ENCODE data around the gene TMEM14C.

GRCh38 chr6:10725044-10725443 lies 2.2 kb downstream of the TMEM14C start:
- TF ChIP-seq CTCF (IDR thresholded peaks at IDR 0.05; ENCODE audit: poor library complexity, severe bottlenecking): no peak
- TF ChIP-seq POLR2AphosphoS5 (IDR thresholded peaks at IDR 0.05): no peak
- no peak for TF ChIP-seq TAF1 (IDR thresholded peaks at IDR 0.05; ENCODE audit: low read depth)
- TF ChIP-seq EP300 (conservative IDR thresholded peaks at IDR 0.05; ENCODE audit: poor library complexity, severe bottlenecking): no peak

Data from neural cell (in vitro differentiated cells).